ENCODE results near the gene ULK2.
A peak's percentile ranks its signal among the peaks of the same experiment; 100 is the strongest.
"Not testable (repeated sequence)": the region's sequence is repeated elsewhere in the genome, so short reads cannot be mapped to it uniquely, and the experiment has no call there.

Gene ULK2

GRCh38 chr17:19867079-19867328 is 732 bp downstream of the ULK2 start (continued):
- TF ChIP-seq ZNF658 (tag by site-specific recombination; IDR thresholded peaks at IDR 0.05) (no peak), KLF7 (tag by site-specific recombination; IDR thresholded peaks at IDR 0.05; ENCODE audit: borderline replicate concordance) (no peak), ZNF175 (tag by site-specific recombination; IDR thresholded peaks at IDR 0.05) (no peak), KLF16 (tag by site-specific recombination; IDR thresholded peaks at IDR 0.05) (peak; percentile 81; the same call in 1 of the 2 replicates), ZNF423 (tag by site-specific recombination; IDR thresholded peaks at IDR 0.05) (no peak), HOXC10 (CRISPR knock-in tag; IDR thresholded peaks at IDR 0.05) (no peak), ZBTB21 (tag by site-specific recombination; IDR thresholded peaks at IDR 0.05) (no peak), OSR2 (tag by site-specific recombination; IDR thresholded peaks at IDR 0.05) (no peak), ZBTB49 (tag by site-specific recombination; IDR thresholded peaks at IDR 0.05; ENCODE audit: low read depth) (no peak), ZNF23 (tag by site-specific recombination; IDR thresholded peaks at IDR 0.05; ENCODE audit: borderline replicate concordance) (no peak), ZNF600 (tag by site-specific recombination; IDR thresholded peaks at IDR 0.05) (peak; percentile 76)

- CTCF ChIA-PET: interaction anchor here (0.7 to 1.2 kb wide), 2 partner anchors 103 to 1049 kb away, joined by 3 to 4 read pairs; no protein-coding TSS in a partner anchor
Measured at GRCh38 chr17:19865021-19865420, 2.7 kb downstream of the ULK2 start.

GRCh38 chr17:19860647-19861177 is 7.0 kb downstream of the ULK2 start:
- ChIA-PET POLR2A (interaction anchor here (0.7 kb wide), 1 partner anchor 16 kb away, joined by 3 read pairs; no protein-coding TSS in a partner anchor), CTCF (interaction anchor here (0.6 to 0.7 kb wide), 2 partner anchors 29 to 325 kb away, joined by 3 to 6 read pairs; no protein-coding TSS in a partner anchor)
- H3K27ac ChIP-seq (ENCODE audit: extremely low read depth, low read depth, low read length); H3K4me1 ChIP-seq (ENCODE audit: control insufficient read depth, insufficient read depth, low read length); H3K4me3 ChIP-seq (ENCODE audit: low read depth, low read length); H3K9me3 ChIP-seq (ENCODE audit: control insufficient read depth, insufficient read depth, low read depth, low read length): not testable (repeated sequence)
- H3K36me3 ChIP-seq (ENCODE audit: control insufficient read depth in 2 of 2, insufficient read depth in 1 of 2, low read length in 2 of 2): peaks cover 37 to 75% of the 10 kb centered on the region in 2 experiments

More at GRCh38 chr17:19865021-19865420, 2.7 kb downstream of the ULK2 start:
- TF ChIP-seq ZNF626 (tag by site-specific recombination; IDR thresholded peaks at IDR 0.05) (no peak), ZBTB11 (tag by site-specific recombination; conservative IDR thresholded peaks at IDR 0.05; ENCODE audit: low read depth) (no peak), ZNF112 (tag by site-specific recombination; IDR thresholded peaks at IDR 0.05) (no peak), SCRT2 (tag by site-specific recombination; IDR thresholded peaks at IDR 0.05) (no peak), BCL11A (tag by site-specific recombination; IDR thresholded peaks at IDR 0.05; ENCODE audit: low read depth) (no peak), ZBTB49 (tag by site-specific recombination; IDR thresholded peaks at IDR 0.05; ENCODE audit: low read depth) (no peak), ZNF501 (tag by site-specific recombination; IDR thresholded peaks at IDR 0.05) (no peak), ZSCAN18 (tag by site-specific recombination; IDR thresholded peaks at IDR 0.05) (no peak)
- no peak overlapping the region for H3K27ac ChIP-seq (ENCODE audit: extremely low read depth, low read depth, low read length)
- peaks cover 28 to 44% of the 10 kb centered on the region in 2 experiments for H3K36me3 ChIP-seq (ENCODE audit: control insufficient read depth in 2 of 2, insufficient read depth in 1 of 2, low read length in 2 of 2)
- H3K4me3 ChIP-seq (ENCODE audit: low read depth, low read length): no peak overlapping the region
- POLR2A ChIA-PET: interaction anchor here (1.0 kb wide), 1 partner anchor 8 kb away, joined by 4 read pairs; no protein-coding TSS in a partner anchor
- peaks cover 8% of the 10 kb centered on the region for H3K4me1 ChIP-seq (ENCODE audit: control insufficient read depth, insufficient read depth, low read length)
- no peaks in the 10 kb centered on the region for H3K9me3 ChIP-seq (ENCODE audit: control insufficient read depth, insufficient read depth, low read depth, low read length)
